GM23248 (cell line): ENCODE data around the gene ALPK3.

Experiments used
- EZH2 ChIP-seq: fragments of 200-600 bp; sonication (generic); IDR thresholded peaks from 2 replicates; pipeline ENCODE4 v1.6.1; 2018; ENCODE audit warnings: antibody characterized with exemption, mild to moderate bottlenecking; ENCODE audit not compliant: insufficient read depth, poor library complexity, severe bottlenecking
- EZH2phosphoT487 ChIP-seq: fragments of 200-600 bp; sonication (generic); IDR thresholded peaks from 2 replicates; pipeline ENCODE4 v1.6.1; 2018; ENCODE audit warnings: antibody characterized with exemption, moderate library complexity, mild to moderate bottlenecking, low read depth; ENCODE audit not compliant: insufficient read depth

DNA sequence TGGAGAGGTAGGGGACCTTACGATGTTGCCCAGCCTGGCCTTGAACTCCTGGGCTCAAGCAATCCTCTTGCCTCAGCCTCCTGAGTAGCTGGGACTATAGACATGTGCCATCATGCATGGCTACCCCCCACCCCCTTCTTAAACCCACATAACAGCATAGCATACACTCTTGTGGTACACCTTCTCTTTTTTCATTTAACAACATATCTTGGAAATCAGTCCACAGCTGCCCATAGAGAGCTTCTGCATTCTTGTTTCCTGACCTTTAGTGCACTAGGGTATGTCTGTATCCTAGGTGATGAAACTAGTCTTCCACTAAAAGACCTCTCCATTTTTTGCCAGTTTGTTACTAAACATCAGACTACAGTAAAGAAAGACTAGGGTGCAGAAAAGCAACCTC, 100.3 kb downstream of the ALPK3 start:
- TF ChIP-seq EZH2phosphoT487 = no peak
- no peak for TF ChIP-seq EZH2
